ENCODE results near the gene EOGT.

DNA sequence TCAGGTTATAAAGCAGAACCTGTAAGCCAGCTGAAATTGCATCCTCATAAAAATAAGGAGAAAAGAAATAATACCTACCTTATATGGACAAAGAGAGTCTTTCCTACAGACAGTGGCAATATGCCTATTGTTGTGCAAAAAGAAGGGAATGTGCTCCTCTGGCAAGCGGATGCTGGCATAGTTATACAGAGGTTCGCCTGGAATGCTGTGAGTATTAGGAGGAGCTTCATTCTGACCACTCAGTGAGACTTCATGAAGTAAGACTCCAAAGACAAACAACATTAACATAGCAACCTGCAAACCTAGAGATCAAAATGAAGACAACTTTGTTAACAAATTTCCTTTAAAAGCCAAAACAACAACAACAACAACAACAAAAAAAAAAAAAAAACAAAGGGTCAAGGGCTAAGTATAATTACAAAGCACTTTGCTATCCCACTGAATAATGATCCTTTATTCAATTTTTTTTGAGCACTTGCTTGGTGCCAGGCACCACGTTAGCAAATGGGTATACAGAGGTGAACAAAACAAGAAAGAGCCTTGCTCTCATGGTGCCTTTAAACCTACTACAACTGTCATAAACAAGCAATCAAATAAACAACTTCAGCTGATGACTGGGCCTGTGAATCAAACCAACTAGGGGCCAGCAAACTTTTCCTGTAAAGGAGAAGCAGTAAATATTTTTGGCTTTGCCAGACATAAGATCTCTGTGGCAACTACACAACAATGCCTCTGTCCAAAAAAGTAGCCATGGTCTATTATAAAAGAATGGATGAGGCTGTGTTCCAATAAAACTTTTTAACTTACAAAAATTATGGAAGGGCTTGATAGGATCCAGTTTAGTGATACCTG lies 3.7 kb downstream of the EOGT start:
- TF ChIP-seq YY1 (IDR thresholded peaks at IDR 0.05; ENCODE audit: insufficient read depth, insufficient read length) (no peak), ZNF274 (IDR thresholded peaks at IDR 0.05; ENCODE audit: low read depth, low read length) (no peak)

Measured in NT2/D1 (cell line).